Mesothelial cell of epicardium (in vitro differentiated cells): Measurements from ENCODE around the gene DHX32. TPM values are rescaled to one million over a fixed set of nuclear protein-coding genes. Genes with fewer than 3 reads are reported as not detected.
A peak's percentile ranks its signal among the peaks of the same experiment; 100 is the strongest.
"Not testable (repeated sequence)": the region's sequence is repeated elsewhere in the genome, so short reads cannot be mapped to it uniquely, and the experiment has no call there.

Source experiments
- DNase-seq, 2 experiments: peaks; one replicate each; pipeline ENCODE4 v3.0.0; 2021; ENCODE audit warnings: low spot score in 2 of 2; ENCODE audit not compliant: unreplicated experiment in 2 of 2
- H3K27ac Mint-ChIP-seq: 2 replicates; pipeline ENCODE4 v1.8.0; 2021; ENCODE audit warnings: mixed read lengths
- H3K27me3 Mint-ChIP-seq: 2 replicates; pipeline ENCODE4 v1.8.0; 2021; ENCODE audit warnings: low read depth, mixed read lengths
- H3K36me3 Mint-ChIP-seq: 2 replicates; pipeline ENCODE4 v1.8.0; 2021; ENCODE audit warnings: mixed read lengths
- H3K4me1 Mint-ChIP-seq: 2 replicates; pipeline ENCODE4 v1.8.0; 2021; ENCODE audit warnings: mixed read lengths
- H3K4me3 Mint-ChIP-seq: 2 replicates; pipeline ENCODE4 v1.8.0; 2021; ENCODE audit warnings: mild to moderate bottlenecking, moderate library complexity, mixed read lengths
- H3K9me3 Mint-ChIP-seq: 2 replicates; pipeline ENCODE4 v1.8.0; 2021; ENCODE audit warnings: mixed read lengths
- total RNA-seq: library from RNA; stranded (reverse); gene quantifications from 3 replicates; pipeline ENCODE4 v1.2.1, GENCODE V29; 2021

Gene DHX32
- total RNA-seq, 1 donor from 2014 or later = 30.0 TPM

DNA sequence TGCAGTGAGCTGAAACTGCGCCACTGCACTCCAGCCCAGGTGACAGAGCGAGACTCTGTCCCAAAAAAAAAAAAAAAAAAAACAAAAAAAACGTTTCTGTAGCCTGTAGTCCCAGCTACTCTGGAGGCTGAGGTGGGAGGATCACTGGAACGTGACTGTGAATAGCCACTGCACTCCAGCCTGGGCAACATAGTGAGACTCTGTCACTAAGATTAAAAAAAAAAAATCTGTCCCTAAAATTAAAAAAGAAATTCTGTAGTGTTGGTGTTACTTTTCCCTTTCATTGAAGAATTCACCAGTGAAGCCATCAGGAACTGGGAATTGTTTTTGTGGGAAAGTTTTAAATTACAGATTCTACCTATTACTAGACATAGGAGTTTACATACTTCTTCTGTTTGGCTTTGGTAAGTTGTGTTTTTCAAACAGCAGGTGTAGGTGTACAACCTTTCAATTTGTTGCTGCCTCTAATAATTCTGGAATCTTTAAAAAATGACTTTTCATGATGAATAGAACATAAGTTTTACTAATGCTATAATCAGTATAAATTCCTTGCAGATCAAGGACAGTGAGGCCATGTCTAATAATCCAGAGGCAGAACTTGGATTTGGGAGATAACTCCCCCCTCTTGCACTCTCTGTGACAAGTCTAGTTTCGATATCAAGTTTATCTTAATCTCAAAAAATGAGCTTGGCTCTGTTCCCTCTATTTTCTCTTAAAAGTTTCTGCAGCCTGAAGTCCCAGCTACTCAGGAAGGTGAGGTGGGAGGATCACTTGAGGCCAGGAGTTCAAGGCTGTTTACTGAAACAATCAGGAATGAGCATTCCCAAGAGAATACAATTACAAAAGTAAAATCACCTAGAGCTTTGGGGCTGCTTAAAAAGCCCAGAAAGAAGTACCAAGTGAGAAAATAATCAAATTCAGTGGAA is 24.2 kb upstream of the DHX32 start:
- H3K4me1 Mint-ChIP-seq, H3K27me3 Mint-ChIP-seq, H3K36me3 Mint-ChIP-seq, H3K4me3 Mint-ChIP-seq, H3K27ac Mint-ChIP-seq, DNase-seq: not testable (repeated sequence)
- peaks cover 13% of the 10 kb centered on the region for H3K9me3 Mint-ChIP-seq

- not testable (repeated sequence) for H3K27me3 Mint-ChIP-seq, H3K27ac Mint-ChIP-seq, DNase-seq, H3K9me3 Mint-ChIP-seq, H3K4me3 Mint-ChIP-seq, H3K36me3 Mint-ChIP-seq
- H3K4me1 Mint-ChIP-seq = peaks cover 11% of the 10 kb centered on the region
These were observed 22.1 kb upstream of the DHX32 start for GRCh38 chr10:125903135-125903640.

DNA sequence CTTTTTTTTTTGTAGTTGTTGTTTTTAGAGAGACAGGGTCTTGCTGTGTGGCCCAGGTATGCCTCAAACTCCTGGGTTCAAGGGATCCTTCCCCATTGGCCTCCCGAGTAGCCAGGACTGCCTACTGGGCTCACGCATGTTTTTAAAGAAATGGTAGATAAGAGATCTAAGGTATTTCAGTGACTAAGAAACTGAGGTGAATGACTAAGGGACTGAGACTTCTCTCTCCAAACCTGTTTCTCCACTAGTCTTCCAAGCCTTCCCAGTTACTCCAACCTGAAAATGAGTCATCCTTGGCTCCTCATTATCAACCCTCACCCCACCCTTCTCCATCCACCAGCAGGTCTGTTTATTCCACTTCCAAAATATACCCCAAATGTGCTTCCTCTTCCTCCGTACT is 19.9 kb upstream of the DHX32 start:
- not testable (repeated sequence) for DNase-seq, H3K9me3 Mint-ChIP-seq, H3K27me3 Mint-ChIP-seq, H3K36me3 Mint-ChIP-seq, H3K4me3 Mint-ChIP-seq
- Mint-ChIP-seq H3K27ac (peak overlapping the region; percentile 11), H3K4me1 (peaks cover 18% of the 10 kb centered on the region)

DNA sequence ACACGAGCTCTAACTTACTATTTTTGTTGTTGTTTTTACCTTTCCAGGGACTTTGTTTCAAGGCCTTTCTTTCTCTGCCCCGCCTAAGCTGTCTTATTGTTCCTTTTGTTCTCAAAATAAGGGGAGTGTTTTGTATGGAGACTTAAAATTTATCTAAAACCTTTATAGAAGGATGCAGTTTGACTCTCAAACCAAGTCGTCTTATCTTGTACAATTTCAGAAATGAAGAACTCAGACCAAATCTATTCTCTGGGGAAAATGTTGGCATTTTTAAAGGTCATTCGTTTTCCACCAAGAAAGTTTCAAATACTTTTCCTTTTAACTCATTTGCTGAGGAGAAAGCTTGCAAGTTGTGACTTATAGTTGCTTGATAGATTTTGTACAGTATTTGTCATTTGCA is 16.2 kb upstream of the DHX32 start:
- Mint-ChIP-seq H3K4me3 (peak overlapping the region; percentile 94), H3K27ac (peak overlapping the region; percentile 76), H3K4me1 (peaks cover 34% of the 10 kb centered on the region)
- not testable (repeated sequence) for H3K36me3 Mint-ChIP-seq, H3K27me3 Mint-ChIP-seq, DNase-seq, H3K9me3 Mint-ChIP-seq

DNA sequence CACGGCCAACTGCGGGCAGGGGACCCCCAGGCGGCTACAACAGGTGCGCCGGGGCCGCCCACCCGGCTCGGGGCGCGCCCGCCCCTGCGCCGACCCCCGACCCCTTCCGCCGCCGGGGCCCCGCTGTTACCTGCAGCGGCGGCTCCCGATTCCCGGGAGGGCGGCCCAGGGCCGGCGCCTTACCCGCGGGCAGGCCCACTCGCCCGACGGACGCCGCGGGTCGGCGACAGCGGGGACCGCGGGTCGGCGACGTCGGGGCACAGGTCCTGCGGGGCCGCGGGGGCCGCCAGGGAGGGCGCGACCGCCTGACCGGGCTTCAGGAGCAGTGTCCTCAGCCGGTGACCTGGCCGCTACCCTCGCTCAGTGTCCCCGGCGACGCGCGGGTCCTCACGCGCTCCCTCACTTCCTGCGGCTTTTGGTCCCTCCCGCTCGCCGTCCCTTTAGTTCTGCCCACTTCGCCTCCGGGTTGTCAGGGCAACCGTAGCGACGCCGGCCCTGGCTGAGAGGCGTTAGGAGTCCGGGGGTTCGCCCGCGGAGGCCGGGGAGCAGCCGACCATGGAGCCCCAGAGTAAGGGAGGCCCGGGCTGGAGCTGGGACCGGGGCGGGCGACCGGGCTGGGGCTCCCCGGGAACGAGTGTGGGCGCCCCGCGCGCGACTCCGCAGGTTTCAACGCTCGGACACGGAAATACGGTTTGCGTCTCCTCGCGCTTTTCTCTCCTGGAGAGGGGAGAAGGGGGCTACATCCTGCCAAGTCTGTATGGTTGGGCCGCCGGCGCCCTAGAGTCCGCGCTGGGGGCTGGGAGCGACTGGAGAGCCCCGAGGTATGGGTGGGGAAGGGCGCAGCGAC is 15.2 kb upstream of the DHX32 start, which contains the start of gene FANK1:
FANK1 (plus strand) TSS at position 477 of the 847 bp plus-strand sequence; CDS start at position 556, 79 bp downstream.
- not testable (repeated sequence) for H3K9me3 Mint-ChIP-seq, H3K36me3 Mint-ChIP-seq, H3K27me3 Mint-ChIP-seq
- Mint-ChIP-seq H3K4me3 (peak within 1 kb of the TSS; percentile 94), H3K4me1 (peaks cover 31% of the 10 kb centered on the region), H3K27ac (peak within 1 kb of the TSS; percentile 95)
- peak; percentile 69 to 88 for DNase-seq

DNA sequence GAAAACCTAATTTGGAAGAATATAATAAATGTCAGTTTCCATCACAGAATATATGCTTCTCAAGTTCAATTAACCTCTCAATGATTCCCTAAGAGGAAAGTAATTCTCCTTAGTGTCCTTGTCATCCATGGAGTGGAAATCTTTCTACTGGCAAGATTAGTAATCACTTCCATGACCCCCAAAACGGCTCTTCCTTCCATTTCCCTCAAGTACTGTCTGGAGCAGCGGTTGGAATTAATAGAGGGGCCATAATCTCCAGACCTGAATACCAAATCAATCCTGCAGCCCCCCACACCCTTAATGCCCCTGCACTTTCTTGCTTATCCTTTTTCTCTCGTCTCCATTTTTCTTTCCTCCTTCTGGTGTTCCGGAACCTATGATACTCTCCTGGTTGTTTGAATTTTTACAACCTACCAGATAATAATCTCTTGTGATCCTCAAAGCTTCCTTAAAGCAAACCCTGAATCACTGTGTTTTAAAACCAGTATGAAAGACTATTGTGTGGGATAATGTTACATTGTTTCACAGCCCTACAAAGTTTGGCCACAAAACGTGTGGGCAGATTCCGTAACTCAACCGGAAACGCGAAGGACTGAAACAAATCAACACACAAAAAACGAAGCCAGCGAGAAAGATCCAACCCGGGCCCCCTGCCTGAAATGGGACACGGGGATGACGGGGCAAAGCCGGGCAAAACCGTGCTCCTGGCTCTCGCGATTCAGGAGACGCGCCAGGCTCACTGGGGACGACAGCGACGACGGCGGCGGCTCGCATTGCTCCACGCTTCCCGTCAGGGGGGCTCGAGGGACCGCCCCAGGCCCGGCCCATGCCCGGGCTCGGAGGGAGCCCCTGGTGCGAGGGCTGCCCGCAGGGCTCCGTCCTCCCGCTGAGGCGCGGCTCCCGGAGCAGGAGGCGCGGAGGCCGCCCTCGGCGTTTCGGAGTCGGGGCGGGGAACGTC is 14.3 kb upstream of the DHX32 start:
- H3K27me3 Mint-ChIP-seq, H3K36me3 Mint-ChIP-seq, H3K9me3 Mint-ChIP-seq: not testable (repeated sequence)
- H3K4me1 Mint-ChIP-seq = peaks cover 26% of the 10 kb centered on the region
- peak; percentile 64 to 76 for DNase-seq
- H3K4me3 Mint-ChIP-seq = peak overlapping the region; percentile 78
- peak overlapping the region; percentile 95 for H3K27ac Mint-ChIP-seq

DNA sequence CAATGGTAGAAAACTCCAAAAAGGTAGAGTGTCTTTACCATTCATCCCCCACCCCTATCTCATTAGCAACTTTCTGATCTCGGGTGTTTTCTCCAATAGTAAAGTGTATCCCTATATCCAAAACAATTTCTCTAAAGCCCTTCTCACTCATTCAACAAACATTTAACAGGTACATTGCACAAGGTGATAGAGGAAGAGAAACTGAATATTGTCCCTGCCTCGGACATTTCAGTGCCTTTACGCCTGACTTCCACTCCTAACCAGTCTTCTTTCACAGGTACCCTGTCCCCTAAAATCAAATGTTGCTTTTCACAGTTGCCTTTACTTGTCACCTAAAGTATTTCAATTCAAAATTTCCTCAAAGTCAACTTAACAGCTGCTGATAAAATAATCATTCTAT is 13.1 kb upstream of the DHX32 start:
- H3K4me3 Mint-ChIP-seq = peak overlapping the region; percentile 5

DNA sequence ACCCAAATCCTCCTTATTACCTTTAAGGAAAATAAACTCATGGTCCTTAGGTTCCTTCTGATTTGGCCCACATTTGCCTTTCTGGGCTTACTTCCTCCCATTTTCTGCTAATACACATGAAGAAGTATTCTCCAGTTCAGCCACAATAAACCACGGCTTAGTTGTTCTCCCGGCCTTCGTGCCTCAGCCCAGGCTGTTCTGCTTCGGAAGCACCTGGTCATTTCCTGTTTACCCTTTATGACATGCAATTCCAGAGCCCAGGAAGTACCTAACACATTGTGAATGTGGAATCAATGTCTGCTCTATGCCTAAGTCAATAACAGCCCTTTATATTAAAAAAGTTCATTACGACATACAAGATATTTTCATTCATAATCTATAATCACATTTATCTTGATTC is 11.3 kb upstream of the DHX32 start:
- not testable (repeated sequence) for H3K4me3 Mint-ChIP-seq, DNase-seq, H3K9me3 Mint-ChIP-seq, H3K27ac Mint-ChIP-seq, H3K36me3 Mint-ChIP-seq, H3K27me3 Mint-ChIP-seq
- H3K4me1 Mint-ChIP-seq = peaks cover 22% of the 10 kb centered on the region

More for the DNA sequence above, 13.1 kb upstream of the DHX32 start:
- not testable (repeated sequence) for H3K36me3 Mint-ChIP-seq, DNase-seq, H3K27me3 Mint-ChIP-seq, H3K9me3 Mint-ChIP-seq
- Mint-ChIP-seq H3K27ac (peak overlapping the region; percentile 13), H3K4me1 (peaks cover 26% of the 10 kb centered on the region)

DNA sequence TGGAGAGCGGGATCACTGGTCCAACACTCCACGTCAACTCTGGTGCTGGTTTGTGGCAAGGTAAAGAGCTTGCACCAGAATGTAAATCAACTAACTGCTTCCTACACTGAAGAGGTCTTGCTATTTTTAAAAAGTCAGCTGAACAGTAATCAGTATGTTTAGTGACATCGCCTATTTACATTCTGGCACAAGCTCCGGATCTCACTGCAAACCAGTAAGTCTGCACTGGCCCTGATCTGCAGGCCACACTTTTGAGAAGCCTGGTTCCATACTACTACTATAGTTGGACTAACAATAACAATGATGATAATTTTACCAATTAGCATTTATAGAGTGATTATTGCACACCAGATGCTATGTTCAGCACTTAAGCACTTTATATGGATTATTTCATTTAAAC is 8.3 kb upstream of the DHX32 start:
- not testable (repeated sequence) for H3K36me3 Mint-ChIP-seq, H3K4me1 Mint-ChIP-seq, DNase-seq, H3K27ac Mint-ChIP-seq, H3K9me3 Mint-ChIP-seq, H3K27me3 Mint-ChIP-seq, H3K4me3 Mint-ChIP-seq
